GM21515 (cell line): Measurements from ENCODE around the gene TBC1D23.
"Not testable (repeated sequence)": the region's sequence is repeated elsewhere in the genome, so short reads cannot be mapped to it uniquely, and the experiment has no call there.

ENCODE experiments used
- ATAC-seq: cut with Tn5 transposase; IDR thresholded peaks from one replicate; pipeline ENCODE4 v1.9.1; 2021; ENCODE audit not compliant: unreplicated experiment

Gene TBC1D23

GRCh38 chr3:100295089-100295488 lies 34.3 kb downstream of the TBC1D23 start:
- ATAC-seq: no peak

- ATAC-seq: no peak
These were observed 37.0 kb downstream of the TBC1D23 start for GRCh38 chr3:100297784-100298183.

- ATAC-seq: no peak
These were observed 38.2 kb downstream of the TBC1D23 start for GRCh38 chr3:100299016-100299415.

GRCh38 chr3:100306695-100307094 lies 45.9 kb downstream of the TBC1D23 start:
- no peak for ATAC-seq

GRCh38 chr3:100310355-100310965 lies 49.7 kb downstream of the TBC1D23 start:
- no peak for ATAC-seq

- no peak for ATAC-seq
These were observed 50.2 kb downstream of the TBC1D23 start for GRCh38 chr3:100311011-100311410.

- ATAC-seq: peak; percentile 79
These were observed 55.9 kb downstream of the TBC1D23 start for GRCh38 chr3:100316641-100317069.

- ATAC-seq: peak; percentile 63
These were observed 57.1 kb downstream of the TBC1D23 start for GRCh38 chr3:100317912-100318311.

GRCh38 chr3:100319951-100320350 lies 59.2 kb downstream of the TBC1D23 start:
- no peak for ATAC-seq

GRCh38 chr3:100324044-100324443 lies 63.3 kb downstream of the TBC1D23 start:
- no peak for ATAC-seq

GRCh38 chr3:100325827-100326226 lies 65.0 kb downstream of the TBC1D23 start:
- ATAC-seq: no peak

- ATAC-seq: not testable (repeated sequence)
These were observed 66.6 kb downstream of the TBC1D23 start for GRCh38 chr3:100327377-100327776.

- ATAC-seq: no peak
These were observed 69.2 kb downstream of the TBC1D23 start for GRCh38 chr3:100329800-100330489.

GRCh38 chr3:100330651-100331050 lies 69.9 kb downstream of the TBC1D23 start:
- ATAC-seq: no peak

- no peak for ATAC-seq
These were observed 70.9 kb downstream of the TBC1D23 start for GRCh38 chr3:100331660-100332059.

GRCh38 chr3:100333051-100333450 lies 72.3 kb downstream of the TBC1D23 start:
- ATAC-seq: no peak

- peak; percentile 26 for ATAC-seq
These were observed 73.2 kb downstream of the TBC1D23 start for GRCh38 chr3:100333970-100334487.

GRCh38 chr3:100334488-100335351 lies 73.9 kb downstream of the TBC1D23 start, which contains the start of gene NIT2:
TSS of gene NIT2 (plus strand) at chr3:100334757. CDS start at chr3:100334792, 35 bp downstream.
- peak; percentile 98 for ATAC-seq

GRCh38 chr3:100335434-100335833 lies 74.6 kb downstream of the TBC1D23 start:
- peak; percentile 50 for ATAC-seq

- not testable (repeated sequence) for ATAC-seq
These were observed 75.4 kb downstream of the TBC1D23 start for GRCh38 chr3:100336229-100336628.

- ATAC-seq: no peak
These were observed 78.1 kb downstream of the TBC1D23 start for GRCh38 chr3:100338911-100339310.
